GM21529 (cell line): ENCODE results near the gene ADORA2A.
A peak's percentile ranks its signal among the peaks of the same experiment; 100 is the strongest.

Source experiments
- ATAC-seq: cut with Tn5 transposase; IDR thresholded peaks from one replicate; pipeline ENCODE4 v1.9.1; 2021; ENCODE audit not compliant: unreplicated experiment

Gene ADORA2A

GRCh38 chr22:24427500-24428164 lies at the start of gene ADORA2A:
Gene ADORA2A, plus strand, starts transcription at chr22:24427599. Its CDS starts 5,806 bp downstream, at chr22:24433405.
- ATAC-seq: peak; percentile 54

- ATAC-seq: no peak
These were observed 47.9 kb upstream of the ADORA2A start for GRCh38 chr22:24379536-24379935.

GRCh38 chr22:24380220-24380904 lies 47.0 kb upstream of the ADORA2A start:
- ATAC-seq: no peak

GRCh38 chr22:24380905-24381230 lies 46.5 kb upstream of the ADORA2A start:
- no peak for ATAC-seq

DNA sequence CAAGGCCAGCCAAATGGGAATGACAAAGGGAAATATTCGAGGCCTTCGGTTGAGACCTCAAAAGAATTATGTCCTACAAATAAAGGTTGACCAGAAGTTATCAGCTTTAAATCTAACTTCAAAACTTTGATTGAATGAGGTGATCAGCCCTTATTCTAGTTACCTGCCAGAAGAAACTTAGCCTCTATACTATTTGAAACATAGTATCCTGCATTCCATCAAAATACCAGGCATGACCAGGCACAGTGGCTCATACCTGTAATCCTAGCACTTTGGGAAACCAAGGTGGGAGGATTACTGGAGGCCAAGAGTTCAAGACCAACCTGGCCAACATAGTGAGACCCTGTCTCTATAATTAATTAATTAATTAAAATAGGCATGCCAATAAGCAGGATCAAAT lies 44.3 kb upstream of the ADORA2A start:
- ATAC-seq: no peak

DNA sequence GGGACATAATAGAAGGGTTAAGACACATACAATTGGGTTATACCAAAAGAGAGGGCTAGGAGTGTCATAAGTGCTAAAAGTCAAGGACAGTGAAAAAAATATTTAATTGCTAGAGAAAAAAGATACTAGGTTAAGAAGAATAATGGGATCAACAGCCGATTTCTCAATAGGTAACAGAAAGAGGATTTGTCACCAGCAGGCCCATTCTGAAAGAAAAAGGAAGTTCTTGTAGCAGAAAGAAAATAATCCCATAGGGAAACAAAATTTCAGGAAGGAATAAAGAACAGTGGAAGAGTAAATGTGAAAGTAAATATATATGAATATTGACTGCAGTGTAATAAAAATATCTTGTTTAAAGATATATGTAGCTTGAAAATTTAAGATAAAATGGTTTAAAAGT lies 43.3 kb upstream of the ADORA2A start:
- ATAC-seq: no peak

GRCh38 chr22:24386937-24387471 lies 40.4 kb upstream of the ADORA2A start:
- ATAC-seq: no peak

DNA sequence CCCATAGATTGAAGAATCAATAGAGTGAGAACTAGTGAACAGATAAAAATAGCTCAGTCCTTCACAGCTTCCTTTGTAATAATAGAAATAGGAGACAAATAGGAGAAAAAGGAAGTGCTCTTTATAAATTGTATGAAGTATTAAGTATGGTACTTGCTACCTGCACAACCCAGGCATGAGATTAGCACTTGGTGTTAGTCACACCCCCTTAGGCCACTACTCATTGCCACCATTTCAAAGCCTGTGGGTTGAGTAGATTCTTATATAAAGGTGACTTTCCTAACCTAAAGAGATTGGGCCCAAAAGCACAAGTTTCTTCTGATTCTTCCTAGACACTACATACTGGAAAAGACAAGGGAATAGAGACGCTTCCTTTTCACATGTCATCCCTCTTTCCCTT lies 37.7 kb upstream of the ADORA2A start:
- ATAC-seq: no peak

GRCh38 chr22:24390156-24390555 lies 37.2 kb upstream of the ADORA2A start:
- ATAC-seq: no peak

- ATAC-seq: no peak
These were observed 36.8 kb upstream of the ADORA2A start for GRCh38 chr22:24390576-24390975.

GRCh38 chr22:24391836-24392217 lies 35.6 kb upstream of the ADORA2A start:
- ATAC-seq: no peak

DNA sequence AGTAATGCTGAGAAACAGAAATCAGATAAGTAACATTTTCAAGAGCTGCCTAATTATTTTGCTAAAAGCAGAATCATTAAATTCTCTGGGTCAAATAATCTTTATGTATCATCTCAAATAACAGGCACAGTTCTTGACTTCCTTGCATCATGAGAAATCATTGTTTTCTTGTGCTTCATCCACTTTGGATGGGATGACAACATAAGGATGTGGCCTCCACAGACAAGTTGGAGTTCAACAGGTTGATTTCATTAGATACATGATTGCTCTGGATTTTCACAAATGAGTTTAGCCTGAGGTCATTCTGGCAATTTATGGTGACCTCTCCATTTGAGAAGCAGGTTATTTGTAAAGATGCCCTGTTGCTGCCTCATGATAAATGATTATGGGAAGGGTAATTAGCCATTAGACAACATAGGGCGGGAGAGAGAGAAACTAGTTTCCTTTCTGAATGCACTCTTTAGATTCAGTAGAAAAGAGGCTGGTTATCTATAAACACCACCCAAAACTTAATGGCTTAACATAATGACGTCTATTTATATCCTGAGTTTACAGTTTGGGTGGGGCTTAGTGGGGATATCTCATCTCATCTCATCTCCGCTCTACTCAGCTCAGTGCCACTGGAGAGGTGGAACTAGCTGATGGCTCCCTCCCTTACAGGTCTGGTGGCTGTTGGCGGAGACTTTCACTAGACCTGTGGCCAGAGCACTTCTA lies 35.0 kb upstream of the ADORA2A start:
- ATAC-seq: no peak

DNA sequence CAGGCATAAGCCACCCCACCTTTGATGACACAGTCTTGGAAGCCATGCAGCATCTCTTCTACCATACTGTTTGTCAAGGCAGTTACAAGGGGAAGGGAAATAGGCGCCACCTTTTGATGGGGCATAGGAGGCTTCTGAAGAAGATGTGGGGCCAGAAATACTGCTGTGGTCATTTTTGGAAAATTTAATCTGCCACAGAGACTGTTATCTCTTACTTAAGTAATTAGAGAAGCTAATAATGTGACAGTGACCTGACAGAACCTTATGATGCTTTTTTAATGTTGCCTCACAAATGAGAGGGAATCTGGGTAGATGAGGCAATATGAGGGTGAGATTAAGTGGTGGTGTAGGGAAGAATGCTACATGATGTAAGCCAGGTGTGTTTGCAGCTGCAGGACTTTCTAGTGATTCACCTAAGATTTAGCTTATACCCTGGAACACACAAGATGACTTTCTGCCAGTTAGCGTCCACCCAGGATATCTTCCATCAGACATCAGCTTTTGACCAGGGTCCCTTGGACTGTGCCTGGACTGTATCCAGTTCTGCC lies 34.3 kb upstream of the ADORA2A start:
- ATAC-seq: no peak

DNA sequence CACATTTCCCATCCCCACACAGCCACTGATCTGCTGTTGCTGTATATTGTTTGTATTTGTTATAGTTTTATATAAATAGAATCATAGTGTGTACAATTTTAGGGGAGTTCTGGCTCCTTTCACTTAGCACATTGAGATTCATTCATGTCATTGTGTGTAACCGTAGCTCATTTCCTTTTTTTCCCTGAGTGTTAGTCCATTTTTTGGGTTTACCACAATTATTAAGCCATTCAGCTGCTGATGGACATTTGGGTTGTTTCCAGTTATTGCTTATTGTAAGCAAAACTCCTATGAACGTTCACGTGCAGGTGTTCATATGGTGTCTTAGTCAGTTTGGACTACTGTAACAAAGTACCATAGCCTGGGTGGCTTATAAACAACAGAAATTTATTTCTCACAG lies 33.6 kb upstream of the ADORA2A start:
- ATAC-seq: no peak

DNA sequence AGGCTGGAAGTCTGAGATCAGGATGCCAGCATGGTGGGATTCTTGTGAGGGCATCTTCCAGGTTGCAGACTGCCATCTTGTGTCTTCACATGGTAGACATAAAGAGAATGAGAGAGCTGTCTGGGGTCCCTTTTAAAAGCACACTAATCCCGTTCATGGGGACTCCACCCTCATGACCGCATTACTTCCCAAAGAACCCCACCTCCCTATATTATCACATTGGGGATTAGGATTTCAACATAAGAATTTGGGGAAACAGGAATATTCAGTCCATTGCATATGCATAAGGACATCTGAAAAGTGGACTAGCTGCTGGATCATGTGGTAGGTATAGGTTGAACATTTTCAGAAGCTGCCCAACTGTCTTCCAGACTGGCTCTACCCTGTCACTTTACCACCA lies 33.1 kb upstream of the ADORA2A start:
- no peak for ATAC-seq

GRCh38 chr22:24398409-24398808 lies 29.0 kb upstream of the ADORA2A start:
- ATAC-seq: no peak

DNA sequence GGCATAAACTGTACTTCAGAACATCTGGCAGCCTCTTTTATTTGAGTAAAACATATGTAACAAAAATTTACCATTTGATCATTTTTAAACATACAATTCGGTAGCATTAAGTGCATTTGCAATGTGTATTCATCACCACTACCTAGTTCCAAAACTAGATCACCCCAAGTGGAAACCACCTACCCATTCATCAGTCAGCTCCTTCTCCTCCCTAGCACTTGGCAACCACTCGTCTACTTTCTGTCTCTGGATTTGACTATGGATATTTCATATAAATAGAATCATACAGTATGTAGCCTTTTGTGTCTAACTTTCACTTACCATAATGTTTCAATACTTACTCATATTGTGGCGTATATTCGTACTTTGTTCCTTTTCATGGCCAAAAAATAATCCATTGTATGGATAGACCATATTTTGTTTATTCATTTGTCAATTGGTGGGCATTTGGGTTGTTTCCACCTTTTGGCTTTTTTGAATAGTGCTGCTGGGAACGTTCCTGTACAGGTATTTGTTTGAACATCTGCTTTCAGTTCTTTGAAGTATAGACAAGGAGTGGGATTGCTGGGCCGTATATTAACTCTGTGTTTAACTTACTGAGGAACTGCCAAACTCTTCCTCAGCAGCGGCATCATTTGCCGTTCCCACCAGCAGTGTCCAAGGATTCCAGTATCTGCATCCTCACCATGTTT lies 27.2 kb upstream of the ADORA2A start:
- ATAC-seq: no peak

GRCh38 chr22:24400726-24401596 lies 26.4 kb upstream of the ADORA2A start:
- no peak for ATAC-seq

DNA sequence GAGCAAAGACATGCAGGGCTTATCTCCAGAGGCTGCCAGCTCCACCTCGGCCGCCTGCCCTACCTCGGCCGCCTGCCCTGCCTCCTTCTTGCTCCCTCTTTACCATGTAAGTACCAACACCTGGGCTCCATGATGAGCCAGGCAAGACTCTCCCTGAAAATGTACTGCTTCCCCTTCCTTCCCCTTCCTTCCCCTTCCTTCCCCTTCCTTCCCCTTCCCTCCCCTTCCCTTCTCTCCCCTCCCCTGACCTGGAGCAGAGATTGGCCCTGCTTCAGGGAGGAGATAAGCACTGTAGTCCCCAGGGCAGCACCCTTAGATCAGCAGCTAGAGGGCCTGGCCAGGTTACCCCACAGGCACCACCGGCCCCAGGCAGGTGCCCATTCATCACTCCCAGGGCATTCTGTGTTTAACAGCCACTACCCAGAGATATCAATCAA lies 25.4 kb upstream of the ADORA2A start:
- no peak for ATAC-seq
